GM18951 (cell line): ENCODE measurements around the gene CRABP1.

Source experiments
- POLR2A ChIP-seq: IDR thresholded peaks from 4 replicates; pipeline ENCODE4 v1.6.1; 2011; ENCODE audit warnings: mild to moderate bottlenecking; ENCODE audit not compliant: insufficient read length, insufficient read depth; ENCODE audit errors: extremely low read depth
- in situ Hi-C: fragments of 300-500 bp; cut with MboI; formaldehyde crosslinking; loops from one replicate; pipeline ENCODE4 v1.12.0; 2022; ENCODE audit warnings: low sequenced_read_pairs, mixed read lengths, inconsistent platforms; ENCODE audit not compliant: unreplicated experiment

Gene CRABP1

DNA sequence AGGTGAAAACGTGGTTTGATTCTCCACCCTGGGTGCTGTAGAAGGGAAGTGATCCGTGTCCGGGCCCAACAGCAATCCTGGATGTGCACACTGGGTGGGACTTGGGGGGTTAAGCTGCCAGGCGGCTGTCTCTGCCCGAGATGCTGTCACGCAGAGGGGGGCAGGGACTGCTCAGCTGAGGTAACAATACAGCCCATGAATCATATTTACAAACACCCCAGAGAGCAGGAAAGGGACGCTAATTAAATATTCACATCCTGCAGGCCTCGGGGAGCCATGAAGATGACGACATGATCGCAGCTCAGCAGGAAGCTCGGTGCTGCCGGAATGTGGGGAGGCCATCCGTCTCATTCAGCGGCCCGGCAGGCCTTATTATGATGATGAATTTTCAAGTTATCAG is 17.9 kb upstream of the CRABP1 start:
- in situ Hi-C loops = no loop called here
- no peak for TF ChIP-seq POLR2A

GRCh38 chr15:78322724-78323521 is 17.2 kb upstream of the CRABP1 start:
- no peak for TF ChIP-seq POLR2A
- in situ Hi-C loops = no loop called here

DNA sequence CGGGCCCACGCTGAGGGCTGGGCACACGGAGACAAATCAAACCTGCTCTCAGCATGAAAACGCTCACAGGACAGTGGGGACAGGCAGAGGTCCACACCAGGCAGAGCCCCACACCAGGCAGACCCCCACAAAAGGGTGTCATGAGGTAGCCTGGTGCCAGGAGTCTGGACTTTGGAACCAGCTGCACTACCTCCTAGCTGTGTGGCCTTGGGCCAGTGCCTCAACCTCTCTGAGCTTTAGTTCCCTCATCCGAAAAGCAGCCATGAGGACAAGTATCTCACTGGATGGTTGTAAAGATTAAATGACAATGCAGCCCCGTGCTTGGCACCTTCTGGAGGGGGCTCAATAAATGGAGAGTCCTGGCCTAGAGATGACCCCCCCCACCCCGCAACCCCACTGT is 16.5 kb upstream of the CRABP1 start:
- no peak for TF ChIP-seq POLR2A
- in situ Hi-C loops = no loop called here

DNA sequence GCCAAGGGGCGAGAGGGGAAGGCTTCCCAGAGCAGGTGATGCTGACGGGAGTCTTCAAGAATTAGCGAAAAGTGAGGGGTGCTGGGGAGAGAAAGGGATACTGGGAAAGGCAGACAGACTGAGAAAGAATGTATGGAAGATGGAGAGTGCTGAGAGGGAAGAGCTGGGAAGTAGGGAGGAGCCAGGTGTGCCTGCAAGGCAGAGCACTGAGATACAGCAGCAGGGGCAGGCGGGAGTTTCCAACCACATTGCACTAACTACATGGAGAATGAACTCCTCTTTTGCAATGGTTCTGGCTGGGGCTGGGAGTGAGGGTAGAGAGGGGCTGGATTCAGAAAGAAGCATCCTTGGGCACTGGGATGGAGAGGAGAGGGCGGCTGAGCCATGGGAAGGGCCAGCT is 16.0 kb upstream of the CRABP1 start:
- in situ Hi-C loops = no loop called here

GRCh38 chr15:78325092-78325843 is 14.9 kb upstream of the CRABP1 start:
- TF ChIP-seq POLR2A = no peak
- in situ Hi-C loops = no loop called here

More for the DNA sequence above, 16.0 kb upstream of the CRABP1 start:
- no peak for TF ChIP-seq POLR2A

DNA sequence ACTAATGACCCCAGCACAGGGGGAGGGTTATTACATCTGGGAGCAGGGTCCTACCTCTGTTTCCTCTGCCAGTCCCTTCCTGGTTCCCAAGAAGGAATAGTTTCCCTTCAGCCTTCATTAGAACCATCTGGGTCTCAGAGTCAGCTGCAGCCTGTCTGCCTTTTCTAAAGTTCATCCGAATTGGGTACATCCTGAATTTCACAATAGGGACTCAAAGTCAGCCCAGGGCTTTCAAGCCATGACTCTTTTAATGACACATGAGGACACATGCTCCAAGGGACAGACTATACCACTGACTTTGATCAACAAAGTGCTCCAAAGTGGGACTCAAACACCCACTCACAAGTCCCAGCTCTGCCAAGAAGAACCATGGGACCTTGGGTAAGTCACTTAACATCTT is 12.7 kb upstream of the CRABP1 start:
- TF ChIP-seq POLR2A = no peak
- in situ Hi-C loops = no loop called here

GRCh38 chr15:78329625-78330024 is 10.5 kb upstream of the CRABP1 start:
- in situ Hi-C loops = no loop called here

GRCh38 chr15:78334845-78335244 is 5.3 kb upstream of the CRABP1 start:
- TF ChIP-seq POLR2A = no peak
- in situ Hi-C loops = no loop called here

More at GRCh38 chr15:78329625-78330024, 10.5 kb upstream of the CRABP1 start:
- TF ChIP-seq POLR2A = no peak

DNA sequence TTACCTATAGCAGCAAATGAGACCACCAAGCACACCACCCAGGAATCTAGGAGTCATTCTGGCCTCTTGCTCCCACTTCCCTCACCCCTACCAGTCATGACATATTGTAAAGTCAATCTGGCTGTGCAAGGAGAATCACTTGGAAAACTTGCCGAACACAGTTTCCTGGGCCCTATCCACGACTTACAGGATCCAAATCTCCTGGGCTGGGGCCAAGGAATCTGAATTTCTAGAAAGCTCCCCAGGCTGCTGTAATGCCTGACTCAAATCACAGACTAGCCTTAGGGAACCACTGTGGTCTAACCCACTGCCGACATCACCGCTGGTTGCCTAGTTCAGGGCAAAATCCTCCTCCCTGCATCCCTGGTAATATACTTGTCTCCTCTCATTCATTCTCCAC is 4.2 kb upstream of the CRABP1 start:
- in situ Hi-C loops = no loop called here
- no peak for TF ChIP-seq POLR2A

DNA sequence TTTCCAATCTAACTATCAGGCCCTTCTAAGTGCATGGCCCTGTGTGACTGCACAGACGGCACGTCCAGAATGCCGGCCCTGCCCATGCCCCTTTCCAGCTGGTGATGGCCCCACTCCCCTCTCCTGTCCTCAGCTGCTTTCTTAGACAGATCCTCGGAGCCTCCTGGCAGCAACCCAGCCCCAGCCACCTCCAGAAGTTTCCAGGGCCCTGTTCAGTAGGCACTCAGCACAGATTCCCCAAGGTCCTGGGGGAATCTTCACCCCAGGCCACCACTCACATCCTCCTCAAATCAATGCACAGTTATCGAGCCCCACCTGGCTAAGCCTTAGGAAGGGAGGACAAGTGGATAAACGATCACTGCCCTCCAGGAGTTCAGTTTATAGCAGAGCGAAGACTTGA is 1.4 kb upstream of the CRABP1 start:
- in situ Hi-C loops = no loop called here
- no peak for TF ChIP-seq POLR2A

DNA sequence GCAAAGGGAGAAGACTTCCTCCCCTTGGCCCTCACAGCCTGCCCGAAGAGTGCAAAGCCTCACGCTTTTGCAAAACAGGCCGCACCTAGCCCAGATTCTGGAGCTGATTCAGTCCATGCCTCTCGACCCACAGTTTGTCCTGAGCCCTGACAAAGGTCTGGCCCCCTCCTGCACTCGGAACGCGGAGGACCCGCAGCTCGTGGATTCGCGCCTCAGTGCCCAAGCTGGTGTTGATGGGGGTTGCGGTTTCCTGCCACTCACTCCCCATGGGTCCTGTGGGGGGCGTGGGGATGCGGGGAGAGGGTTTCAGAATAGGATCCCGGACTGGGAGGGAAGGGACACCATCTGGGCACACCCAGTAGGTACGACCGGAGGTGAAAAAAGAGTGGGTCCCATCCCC is 594 bp upstream of the CRABP1 start:
- no peak for TF ChIP-seq POLR2A
- in situ Hi-C loops = no loop called here

GRCh38 chr15:78341057-78341987 is 1.2 kb downstream of the CRABP1 start:
- TF ChIP-seq POLR2A = no peak
- in situ Hi-C loops = no loop called here

DNA sequence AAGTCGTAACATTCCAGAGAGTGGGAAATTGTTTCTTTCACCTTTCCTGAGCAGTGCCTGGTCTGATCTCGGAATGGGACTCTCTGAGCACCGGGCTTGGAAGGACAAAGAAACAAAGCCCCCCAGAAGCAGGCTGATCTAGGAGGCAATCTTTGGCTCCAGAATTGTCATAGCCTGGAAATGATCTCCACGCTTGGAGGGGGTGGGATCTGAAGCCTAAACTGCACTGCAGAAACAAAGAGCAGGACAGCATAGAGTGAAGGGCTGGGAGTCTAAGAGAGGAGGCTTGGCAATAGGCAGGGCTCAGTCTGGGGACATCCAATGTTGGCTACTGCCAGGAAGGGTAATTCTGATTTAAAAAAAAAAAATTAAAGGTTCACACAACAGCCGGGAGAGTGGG is 1.9 kb downstream of the CRABP1 start:
- no peak for TF ChIP-seq POLR2A
- in situ Hi-C loops = no loop called here
